Testis (tissue), 2 donors: Measurements from ENCODE around the gene TXNRD3.

Experiments used
- CTCF ChIP-seq, 3 experiments: fragments of 450-650 bp in 2 of 3; fragments of 200-600 bp in 1 of 3; sonication (generic) in 1 of 3; IDR thresholded peaks; one replicate each; pipeline ENCODE4 v1.5.1; 2016 to 2019; ENCODE audit warnings: antibody characterized with exemption in 3 of 3, mild to moderate bottlenecking in 2 of 3, moderate library complexity in 1 of 3
- POLR2A ChIP-seq: fragments of 450-650 bp; IDR thresholded peaks from one replicate; pipeline ENCODE4 v1.6.1; 2017; ENCODE audit warnings: antibody characterized with exemption, mild to moderate bottlenecking, moderate library complexity

DNA sequence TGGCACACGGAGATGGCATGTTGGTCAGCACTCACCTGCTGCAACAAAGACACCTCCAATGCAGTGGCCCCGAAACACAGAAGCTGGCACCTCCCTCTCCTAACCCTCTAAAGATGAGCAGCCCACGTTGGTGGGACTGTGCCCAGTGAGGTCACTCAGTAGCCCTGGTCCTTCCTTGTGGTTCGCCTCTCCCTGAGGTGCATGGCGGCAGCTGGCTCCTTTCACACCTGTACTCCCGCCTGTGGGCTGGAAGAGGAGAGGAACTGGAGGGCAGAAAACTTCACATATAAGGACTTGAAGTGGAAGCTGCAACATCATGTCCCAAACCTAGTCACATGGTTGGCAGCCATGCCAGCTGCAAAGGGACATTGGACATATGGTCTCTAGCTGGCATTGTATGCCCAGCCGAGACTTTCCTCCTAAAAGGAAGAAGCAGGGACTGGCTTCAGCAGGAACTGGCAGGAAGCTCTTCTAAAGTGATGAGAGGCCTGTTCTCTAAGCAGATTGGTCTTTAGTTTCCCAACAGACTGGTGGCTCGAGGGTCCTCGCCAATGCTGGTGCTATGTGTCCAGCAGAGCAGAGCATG is 85.4 kb downstream of the TXNRD3 start:
- no peak for TF ChIP-seq CTCF (IDR thresholded peaks at IDR 0.05)
- TF ChIP-seq POLR2A = no peak
